Activated CD4-positive, alpha-beta T cell treated with anti-CD3 and anti-CD28 coated beads for 48 hours (primary cell): ENCODE measurements around the gene OR1S2.
"Not testable (repeated sequence)": the region's sequence is repeated elsewhere in the genome, so short reads cannot be mapped to it uniquely, and the experiment has no call there.

Experiments used
- DNase-seq: peaks from one replicate; pipeline ENCODE4 v3.0.0-alpha.2; 2020

The OR1S2 gene

GRCh38 chr11:58204042-58204441 lies at the start of gene OR1S2:
TSS of gene OR1S2 (minus strand) at chr11:58204142. CDS start at chr11:58204142, 0 bp downstream.
- no peak for DNase-seq

- no peak for DNase-seq
Observed at GRCh38 chr11:58243954-58244353, 40.0 kb upstream of the OR1S2 start.

- no peak for DNase-seq
Observed at GRCh38 chr11:58227956-58228615, 24.1 kb upstream of the OR1S2 start.

GRCh38 chr11:58222721-58223120 lies 18.8 kb upstream of the OR1S2 start:
- no peak for DNase-seq

GRCh38 chr11:58216476-58216875 lies 12.5 kb upstream of the OR1S2 start:
- DNase-seq = no peak

- not testable (repeated sequence) for DNase-seq
Observed at GRCh38 chr11:58212420-58212819, 8.5 kb upstream of the OR1S2 start, which contains the start of gene OR1S1. TSS of gene OR1S1 (plus strand) at chr11:58212720.

- DNase-seq = no peak
Observed at GRCh38 chr11:58199271-58199670, 4.7 kb downstream of the OR1S2 start.

- no peak for DNase-seq
Observed at GRCh38 chr11:58195939-58196338, 8.0 kb downstream of the OR1S2 start.

GRCh38 chr11:58193391-58193790 lies 10.6 kb downstream of the OR1S2 start:
- DNase-seq = no peak

GRCh38 chr11:58192229-58192628 lies 11.7 kb downstream of the OR1S2 start:
- no peak for DNase-seq

GRCh38 chr11:58188770-58189169 lies 15.2 kb downstream of the OR1S2 start, which contains the start of gene OR9Q2:
TSS of gene OR9Q2 (plus strand) at chr11:58189070. CDS start at chr11:58190491, 1,421 bp downstream.
- no peak for DNase-seq

GRCh38 chr11:58186938-58187337 lies 17.0 kb downstream of the OR1S2 start:
- no peak for DNase-seq

GRCh38 chr11:58179648-58180047 lies 24.3 kb downstream of the OR1S2 start:
- peak; percentile 2 for DNase-seq

- no peak for DNase-seq
Observed at GRCh38 chr11:58178444-58178843, 25.5 kb downstream of the OR1S2 start.

GRCh38 chr11:58177409-58178054 lies 26.4 kb downstream of the OR1S2 start:
- DNase-seq = no peak

- no peak for DNase-seq
Observed at GRCh38 chr11:58165504-58166106, 38.3 kb downstream of the OR1S2 start.

- no peak for DNase-seq
Observed at GRCh38 chr11:58164990-58165389, 39.0 kb downstream of the OR1S2 start.

GRCh38 chr11:58164389-58164788 lies 39.6 kb downstream of the OR1S2 start:
- DNase-seq = no peak
